Hematopoietic multipotent progenitor cell (in vitro differentiated cells): Measurements from ENCODE around the gene GPC6. TPM values are rescaled to one million over a fixed set of nuclear protein-coding genes. Genes with fewer than 3 reads are reported as not detected.

Experiments used
- DNase-seq, 3 donors: peaks; one replicate each; pipeline ENCODE4 v3.0.0-alpha.2; 2011 to 2015; ENCODE audit warnings: low read depth in 2 of 3, low spot score in 2 of 3
- total RNA-seq: library from RNA; depleted of rRNA; stranded (reverse); fragments of >200 nt; gene quantifications from one replicate; pipeline ENCODE4 v1.2.3, GENCODE V29; 2012

Gene GPC6
- total RNA-seq, 1 donor = 0.54 TPM

- DNase-seq = peak in 1 of 3 donors; percentile 9
Observed at GRCh38 chr13:93951108-93951507, 724.5 kb downstream of the GPC6 start.

DNA sequence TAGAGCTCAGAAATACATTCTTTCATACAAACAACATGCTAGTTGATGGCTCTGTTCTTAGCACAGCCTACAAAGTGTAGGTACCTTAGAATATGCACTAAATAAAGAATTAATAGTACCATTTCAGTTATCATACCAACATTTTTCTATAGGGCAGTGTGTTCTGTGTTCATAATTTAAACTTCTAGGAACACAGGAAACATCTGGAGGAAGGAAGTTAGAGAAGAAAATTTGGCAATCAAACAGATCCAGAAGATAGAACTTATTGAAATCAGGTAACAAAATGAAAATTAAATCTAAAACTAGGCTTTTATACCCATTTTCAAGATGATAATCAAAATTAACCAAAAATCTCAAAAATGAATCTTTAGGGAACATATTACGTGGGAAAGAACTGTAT is 725.3 kb downstream of the GPC6 start:
- DNase-seq = peak in 2 of 3 donors; percentile 7 to 56

DNA sequence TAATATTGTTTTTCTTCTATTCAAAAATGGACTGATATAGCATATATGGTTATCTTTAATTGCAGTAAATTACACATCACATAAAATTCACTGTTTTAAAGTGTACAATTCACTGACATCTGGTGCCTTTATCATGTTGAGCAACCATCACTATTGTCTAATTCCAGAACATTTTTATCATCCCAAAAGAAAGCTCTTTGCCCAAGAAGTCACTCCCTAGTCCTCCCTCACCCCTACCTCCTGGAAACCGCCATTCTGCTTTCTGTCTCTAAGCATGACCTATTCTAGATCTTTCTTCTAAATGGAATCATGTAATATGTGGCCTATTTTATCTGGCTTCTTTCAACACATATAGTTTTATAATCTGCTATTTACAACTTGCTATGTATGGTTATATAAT is 727.2 kb downstream of the GPC6 start:
- no peak for DNase-seq

DNA sequence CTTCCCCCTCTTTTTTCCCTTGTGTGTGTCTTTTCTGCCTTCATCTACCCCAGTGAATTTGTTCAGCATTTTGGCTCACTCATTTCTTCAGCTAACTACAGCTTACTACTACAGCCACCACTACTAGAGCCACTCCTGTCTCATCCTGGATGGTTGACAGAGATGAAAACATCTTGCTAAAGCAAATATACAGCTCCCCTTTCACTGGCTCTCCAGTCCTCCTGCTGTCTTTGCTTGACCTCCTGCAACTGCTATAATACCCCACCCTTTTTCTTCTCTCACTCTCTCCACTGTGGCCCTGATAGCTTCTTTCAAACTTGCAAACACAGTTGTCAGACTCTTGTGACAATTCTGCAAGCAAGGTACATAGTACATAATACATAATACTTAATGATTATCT is 729.3 kb downstream of the GPC6 start:
- no peak for DNase-seq

DNA sequence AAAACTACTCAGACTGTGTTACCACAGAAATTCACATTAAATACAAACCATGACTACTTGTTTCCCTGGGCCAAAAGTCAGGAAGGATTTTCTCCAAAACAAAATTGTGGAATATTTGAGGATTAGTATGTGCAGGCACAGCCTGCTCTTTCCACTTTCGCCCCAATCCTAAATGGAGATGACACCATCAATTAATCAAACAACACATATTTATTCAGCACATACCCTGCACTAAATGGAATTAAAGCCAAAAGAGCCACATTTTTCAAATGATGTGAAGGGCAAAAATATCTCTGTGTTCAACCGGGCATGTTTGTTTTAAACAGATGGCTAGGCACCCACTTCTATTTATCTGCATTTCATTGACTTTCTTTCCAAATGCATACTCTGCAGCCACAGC is 729.8 kb downstream of the GPC6 start:
- DNase-seq = no peak

GRCh38 chr13:93957371-93957770 is 730.8 kb downstream of the GPC6 start:
- DNase-seq = no peak

DNA sequence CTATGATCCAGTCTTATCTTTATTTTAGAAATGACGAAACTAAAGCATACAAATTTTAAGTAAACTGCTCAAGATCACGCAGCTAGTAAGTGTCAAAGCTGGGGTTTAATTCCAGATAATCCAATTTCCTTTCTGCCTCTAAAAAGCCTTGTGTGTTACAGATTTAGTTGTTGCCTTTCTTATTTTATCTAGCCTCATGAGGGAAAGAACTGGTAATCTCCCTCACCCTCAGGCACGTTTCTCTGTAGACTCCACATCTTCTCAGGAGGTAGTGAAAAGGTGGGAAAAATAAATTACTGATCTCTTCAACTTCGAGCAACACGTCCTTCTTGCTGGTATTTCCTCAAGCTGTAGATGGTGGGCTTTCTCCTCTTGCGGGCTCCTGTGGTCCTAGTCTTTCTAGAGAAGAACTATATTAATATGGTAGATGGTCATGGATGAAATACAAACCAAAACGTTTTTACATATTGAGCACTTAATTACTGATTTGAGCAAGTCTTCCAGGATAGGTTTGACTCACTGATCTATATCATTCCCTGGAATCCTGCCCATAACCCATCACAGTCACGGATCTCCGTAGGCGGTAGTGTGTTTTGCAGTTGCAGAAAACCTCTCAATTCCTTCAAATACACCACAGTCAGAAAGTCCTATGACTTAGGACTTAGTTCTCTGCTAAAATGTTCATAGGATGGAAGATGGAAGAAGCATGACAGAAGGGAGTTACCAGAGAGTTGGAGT is 733.4 kb downstream of the GPC6 start:
- DNase-seq = no peak

- DNase-seq = no peak
Observed at GRCh38 chr13:93963266-93964145, 736.9 kb downstream of the GPC6 start.

- DNase-seq = no peak
Observed at GRCh38 chr13:93964146-93964512, 737.5 kb downstream of the GPC6 start.

DNA sequence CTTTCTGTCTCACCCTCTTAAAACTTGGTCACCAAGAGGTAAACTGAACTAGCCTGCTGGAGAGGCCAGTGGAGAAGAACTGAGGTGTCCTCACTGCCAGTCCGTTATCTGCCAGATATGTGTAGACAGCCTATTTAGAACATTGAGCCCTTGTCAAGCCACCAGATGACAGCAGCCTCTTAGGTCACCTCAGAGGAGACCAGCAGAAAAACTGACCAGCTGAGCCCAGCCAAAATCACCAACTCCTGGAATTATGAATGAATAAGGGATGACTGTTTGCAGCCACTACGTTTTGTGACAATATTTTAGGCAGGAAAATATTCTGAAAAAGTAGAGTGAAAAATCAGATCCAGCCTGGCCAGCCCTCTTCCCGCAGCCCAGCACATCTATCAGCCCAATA is 739.0 kb downstream of the GPC6 start:
- no peak for DNase-seq

- DNase-seq = no peak
Observed at GRCh38 chr13:93966267-93966936, 739.8 kb downstream of the GPC6 start.

GRCh38 chr13:93967286-93967685 is 740.7 kb downstream of the GPC6 start:
- no peak for DNase-seq

DNA sequence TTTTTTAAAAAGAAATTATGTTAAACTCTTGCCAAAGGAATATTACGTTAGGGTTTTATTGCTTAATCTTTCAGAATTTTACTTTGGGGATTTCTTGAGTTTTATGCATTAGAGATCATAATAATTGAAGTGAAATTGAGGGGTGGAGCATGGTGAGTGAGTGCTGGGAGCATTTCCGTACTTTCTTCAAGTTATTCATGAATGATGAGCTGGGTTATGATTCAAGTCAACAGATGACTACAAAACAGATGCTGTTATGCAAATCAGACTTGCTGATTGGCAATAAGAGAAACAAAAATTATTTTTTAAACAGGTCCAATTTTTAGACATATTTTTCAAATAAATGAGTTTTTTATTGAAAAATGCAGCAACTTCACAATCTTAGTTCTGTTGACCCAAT is 748.6 kb downstream of the GPC6 start:
- DNase-seq = no peak

DNA sequence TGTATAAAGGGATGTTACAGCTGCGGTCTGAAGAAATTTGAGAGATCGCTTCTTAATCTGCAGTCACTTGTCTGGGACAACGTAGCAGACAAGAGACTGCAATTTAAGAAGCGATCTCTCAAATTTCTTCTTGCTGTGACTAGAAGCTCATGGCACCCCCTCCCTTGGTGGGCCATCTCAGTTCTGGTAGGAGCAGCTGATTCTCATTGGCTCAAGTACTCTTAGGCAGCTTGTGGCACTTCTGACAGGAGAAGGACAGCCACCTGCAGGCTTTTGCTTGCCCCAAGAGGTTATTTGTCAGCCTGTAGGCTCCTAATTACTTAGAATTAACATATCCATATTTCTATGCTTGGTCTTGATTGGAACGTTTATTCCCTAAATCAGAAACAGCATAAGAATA is 749.9 kb downstream of the GPC6 start:
- no peak for DNase-seq

- DNase-seq = no peak
Observed at GRCh38 chr13:93977986-93978385, 751.4 kb downstream of the GPC6 start.

DNA sequence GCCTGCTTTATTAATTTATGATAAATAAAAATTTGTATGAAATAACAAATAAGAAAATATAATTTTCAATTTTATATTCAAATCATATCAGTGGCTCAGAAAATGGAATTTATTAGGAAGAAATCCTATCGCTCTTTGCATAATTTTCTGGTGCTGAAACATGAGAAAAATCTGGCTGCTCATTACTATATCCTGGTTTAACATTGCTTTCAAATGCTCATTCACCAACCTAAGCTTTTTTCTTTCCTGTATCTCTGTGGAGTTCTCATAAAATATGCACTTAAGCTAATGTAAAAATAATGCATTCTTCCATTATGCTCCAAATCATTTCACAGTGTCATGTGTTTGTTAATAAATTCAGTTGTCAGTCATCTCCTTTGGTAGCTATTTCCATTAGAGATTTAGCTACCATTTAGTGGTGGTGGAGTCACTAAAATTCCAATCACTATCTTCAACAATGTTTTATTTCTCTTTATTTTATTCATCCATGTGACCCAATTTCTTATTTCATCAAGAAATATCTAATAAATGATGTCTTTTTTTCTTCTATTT is 754.9 kb downstream of the GPC6 start:
- DNase-seq = no peak

- no peak for DNase-seq
Observed at GRCh38 chr13:93982179-93982918, 755.7 kb downstream of the GPC6 start.

GRCh38 chr13:93984052-93984451 is 757.4 kb downstream of the GPC6 start:
- no peak for DNase-seq

GRCh38 chr13:93984876-93985275 is 758.3 kb downstream of the GPC6 start:
- no peak for DNase-seq

GRCh38 chr13:93987458-93987857 is 760.9 kb downstream of the GPC6 start:
- DNase-seq = no peak

DNA sequence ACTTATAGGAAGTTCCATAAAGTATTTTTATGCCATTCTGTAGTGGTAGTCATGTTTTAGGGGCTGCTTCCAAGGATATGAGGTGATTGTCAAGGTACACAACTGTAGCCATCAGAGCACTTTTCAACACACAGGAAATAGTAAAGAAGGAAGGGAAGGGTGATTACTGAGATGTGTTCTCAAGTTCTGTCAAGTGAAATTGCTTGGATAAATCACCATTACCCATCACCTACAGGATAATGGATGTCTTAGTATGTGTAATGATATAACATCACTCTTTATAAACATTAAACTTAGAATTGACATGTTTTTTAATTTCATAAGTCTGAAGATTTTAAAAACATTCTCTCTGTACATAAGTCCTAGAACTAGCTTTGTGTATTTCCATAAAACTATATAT is 765.0 kb downstream of the GPC6 start:
- no peak for DNase-seq
